Right ventricle myocardium inferior (tissue), 1 donor: ENCODE data around the gene TOMM5. TPM values are rescaled to one million over a fixed set of nuclear protein-coding genes. Genes with fewer than 3 reads are reported as not detected.

Source experiments
- ATAC-seq: fragments of 200-7000 bp; cut with Tn5 transposase; one replicate; pipeline ENCODE4 v1.9.1; 2020; ENCODE audit warnings: mild to moderate bottlenecking, moderate library complexity
- DNase-seq: peaks from one replicate; pipeline ENCODE4 v3.0.0; 2021; ENCODE audit errors: missing footprints
- intact Hi-C: fragments of 100-400 bp; cut with DNase I; formaldehyde crosslinking; loops from one replicate; pipeline ENCODE4 v1.11.0; 2022
- total RNA-seq: library from RNA; stranded (reverse); fragmentation: NEBNext Ultra II Directional; extraction: Animal tissue kit (Norgen Biotek cat#: 25700); gene quantifications from one replicate; pipeline ENCODE4 v1.2.1, GENCODE V29; 2021
- donor health status: DM: no; HTN: yes; CAD: no; lungs with severe emphysema.

Gene TOMM5
- total RNA-seq, 1 donor from 2014 or later = 62.3 TPM

DNA sequence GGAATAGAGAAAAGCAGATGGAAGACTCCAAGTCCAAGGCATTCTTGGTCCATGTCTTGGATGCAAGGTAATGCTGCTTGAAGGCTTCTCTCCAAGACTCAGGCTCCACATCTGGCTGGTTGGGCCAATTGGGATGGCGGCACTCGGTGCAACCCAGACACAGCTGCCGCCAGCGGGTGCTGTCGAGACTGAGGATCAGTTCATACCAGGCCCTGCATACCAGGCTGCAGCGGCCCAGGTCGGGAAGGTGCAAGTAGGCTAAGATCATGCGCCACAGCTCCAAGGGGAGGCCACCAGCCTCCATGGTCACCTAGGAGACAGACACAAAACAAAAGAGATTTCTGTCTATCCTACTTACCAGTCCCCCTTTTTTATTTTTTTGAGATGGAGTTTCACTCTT is 50.9 kb downstream of the TOMM5 start:
- intact Hi-C loops = no loop called here
- ATAC-seq (no peak), DNase-seq (no peak)

GRCh38 chr9:37540634-37541033 is 51.8 kb downstream of the TOMM5 start:
- DNase-seq (no peak), ATAC-seq (peak; percentile 70)
- intact Hi-C loops = no loop called here

DNA sequence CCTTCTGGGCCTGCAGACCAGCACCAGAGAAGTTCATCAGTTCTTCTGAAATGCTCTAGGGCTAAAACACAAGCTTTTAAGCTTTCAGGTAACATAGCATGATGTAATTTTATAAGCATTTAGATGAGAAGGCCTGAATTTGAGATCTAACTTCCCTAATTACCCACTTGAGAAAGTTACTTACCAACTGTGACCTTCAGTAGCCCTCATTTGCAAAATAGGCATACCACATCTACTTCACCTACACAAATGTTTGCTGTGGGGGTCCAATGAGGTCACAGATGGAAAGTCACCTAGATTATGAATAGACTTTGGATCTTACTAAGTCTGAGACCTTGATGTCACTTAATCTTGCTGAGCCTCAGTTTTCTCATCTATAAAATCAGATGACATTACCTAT is 52.8 kb downstream of the TOMM5 start:
- intact Hi-C loops = no loop called here
- ATAC-seq (no peak), DNase-seq (no peak)

Other genes starting within 250 kb of the TOMM5 start
- 111 TPM for gene GRHPR, start 169.9 kb downstream of the TOMM5 start, total RNA-seq
- 5.1 TPM for gene ZBTB5, start 127.1 kb downstream of the TOMM5 start, total RNA-seq
- 10.5 TPM for gene POLR1E, start 106.6 kb downstream of the TOMM5 start, total RNA-seq
- 8.4 TPM for gene FBXO10, start 16.2 kb downstream of the TOMM5 start, total RNA-seq
- gene FRMPD1, start 58.4 kb upstream of the TOMM5 start, total RNA-seq = 1.9 TPM
- 3.2 TPM for gene TRMT10B, start 161.2 kb upstream of the TOMM5 start, total RNA-seq
- gene EXOSC3, start 192.5 kb upstream of the TOMM5 start, total RNA-seq = 17.0 TPM
- gene DCAF10, start 208.2 kb upstream of the TOMM5 start, total RNA-seq = 22.3 TPM